ENCODE results near the gene CACNA2D4.

CACNA2D4 gene

DNA sequence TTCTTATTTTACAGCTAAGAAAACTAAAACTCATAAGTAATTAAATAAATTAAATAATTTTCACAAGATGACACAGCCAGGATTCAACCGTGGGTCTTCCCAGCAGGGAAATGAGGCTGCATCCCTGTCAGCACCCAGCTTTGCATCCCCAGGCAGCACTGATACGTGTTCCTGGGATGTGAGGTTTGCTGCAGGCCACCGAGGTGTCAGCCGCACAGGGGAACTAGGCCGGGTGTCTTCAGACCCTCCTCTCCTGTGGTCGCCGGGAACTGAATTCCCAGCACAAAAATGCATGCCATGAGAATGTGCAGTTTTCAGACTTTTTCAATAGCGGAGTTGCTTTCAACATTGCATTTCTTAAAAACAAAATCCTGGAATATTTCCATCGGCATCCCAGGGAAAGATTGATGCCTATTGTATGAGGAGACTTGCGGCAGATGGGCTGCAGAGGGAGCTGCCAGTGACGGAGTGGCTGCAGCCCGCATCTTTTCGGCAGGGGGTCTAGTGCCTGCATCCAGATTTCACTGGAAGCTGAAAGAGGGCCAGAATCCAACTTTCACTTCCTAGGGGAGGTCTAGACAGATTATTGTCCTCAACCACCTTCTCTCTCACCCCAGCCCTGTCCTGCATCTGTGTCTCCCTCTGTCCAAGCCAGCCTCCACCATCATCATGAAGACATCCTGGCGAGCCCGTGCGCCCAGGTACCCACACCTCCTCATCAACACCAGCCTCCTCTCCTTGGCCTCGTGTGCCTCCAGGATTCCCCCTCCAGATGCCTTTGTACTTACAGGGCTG lies 85.5 kb downstream of the CACNA2D4 start:
- TF ChIP-seq HDGF (IDR thresholded peaks at IDR 0.05; ENCODE audit: borderline replicate concordance) (no peak), L3MBTL2 (conservative IDR thresholded peaks at IDR 0.05) (no peak), ARNT (IDR thresholded peaks at IDR 0.05) (no peak), FOXA1 (IDR thresholded peaks at IDR 0.05) (no peak), SUZ12 (IDR thresholded peaks at IDR 0.05) (no peak), SP1 (IDR thresholded peaks at IDR 0.05) (no peak), TARDBP (IDR thresholded peaks at IDR 0.05) (no peak), FOXK2 (IDR thresholded peaks at IDR 0.05) (no peak), LEF1 (IDR thresholded peaks at IDR 0.05; ENCODE audit: borderline replicate concordance) (no peak), BHLHE40 (IDR thresholded peaks at IDR 0.05; ENCODE audit: borderline replicate concordance) (no peak), FOXM1 (IDR thresholded peaks at IDR 0.05; ENCODE audit: borderline replicate concordance) (no peak), CTBP1 (IDR thresholded peaks at IDR 0.05; ENCODE audit: borderline replicate concordance) (no peak), ZNF384 (IDR thresholded peaks at IDR 0.05) (no peak), ELF4 (IDR thresholded peaks at IDR 0.05) (no peak), NFRKB (IDR thresholded peaks at IDR 0.05) (no peak)
- TF ChIP-seq, protein P1, sequence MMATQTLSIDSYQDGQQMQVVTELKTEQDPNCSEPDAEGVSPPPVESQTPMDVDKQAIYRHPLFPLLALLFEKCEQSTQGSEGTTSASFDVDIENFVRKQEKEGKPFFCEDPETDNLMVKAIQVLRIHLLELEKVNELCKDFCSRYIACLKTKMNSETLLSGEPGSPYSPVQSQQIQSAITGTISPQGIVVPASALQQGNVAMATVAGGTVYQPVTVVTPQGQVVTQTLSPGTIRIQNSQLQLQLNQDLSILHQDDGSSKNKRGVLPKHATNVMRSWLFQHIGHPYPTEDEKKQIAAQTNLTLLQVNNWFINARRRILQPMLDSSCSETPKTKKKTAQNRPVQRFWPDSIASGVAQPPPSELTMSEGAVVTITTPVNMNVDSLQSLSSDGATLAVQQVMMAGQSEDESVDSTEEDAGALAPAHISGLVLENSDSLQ (IDR thresholded peaks at IDR 0.05) = no peak
- DNase-seq (ENCODE audit: extremely low spot score) = no peak
- ChIA-PET CTCF (no interaction called here), POLR2A (no interaction called here)

- no peak for TF ChIP-seq TARDBP (IDR thresholded peaks at IDR 0.05)
- TF ChIP-seq HDGF (IDR thresholded peaks at IDR 0.05; ENCODE audit: borderline replicate concordance) = no peak
- TF ChIP-seq, protein P1 (IDR thresholded peaks at IDR 0.05) = no peak; the same call in 1 of the 2 replicates
- TF ChIP-seq FOXM1 (IDR thresholded peaks at IDR 0.05; ENCODE audit: borderline replicate concordance) = no peak
- no peak for TF ChIP-seq ELF4 (IDR thresholded peaks at IDR 0.05)
- ChIA-PET POLR2A (no interaction called here), CTCF (interaction anchor here (0.6 kb wide), 1 partner anchor 1227 kb away, joined by 3 read pairs; no protein-coding TSS in a partner anchor)
- no peak for DNase-seq (ENCODE audit: extremely low spot score)
Measured at GRCh38 chr12:1830981-1831963, 87.2 kb downstream of the CACNA2D4 start.

DNA sequence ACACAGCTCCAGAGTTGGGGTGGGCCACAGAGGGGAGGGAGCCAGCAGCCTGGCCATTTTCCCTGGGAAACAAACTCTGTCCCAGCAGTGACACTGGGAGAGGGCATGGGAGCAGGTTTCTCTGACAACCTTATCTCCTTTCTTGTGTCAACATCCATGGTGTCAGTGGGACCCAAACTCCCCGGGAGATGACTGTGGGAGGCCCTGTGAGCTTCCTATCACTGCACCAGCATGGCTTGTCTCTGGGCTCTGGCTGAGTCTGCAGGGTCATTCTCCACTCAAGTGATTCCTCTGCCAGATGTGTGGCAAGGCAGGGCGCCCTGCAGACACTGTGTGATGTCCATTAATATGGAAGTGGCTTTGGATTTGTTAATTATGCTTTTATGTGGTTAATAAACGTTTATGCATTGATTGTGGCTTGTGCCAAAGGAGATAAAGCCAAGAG lies 88.0 kb downstream of the CACNA2D4 start:
- CTCF ChIA-PET = no interaction called here
- TF ChIP-seq ARNT (IDR thresholded peaks at IDR 0.05) (no peak), FOXK2 (IDR thresholded peaks at IDR 0.05) (no peak), SUZ12 (IDR thresholded peaks at IDR 0.05) (no peak), HDGF (IDR thresholded peaks at IDR 0.05; ENCODE audit: borderline replicate concordance) (no peak), FOXA1 (IDR thresholded peaks at IDR 0.05) (no peak), ZNF384 (IDR thresholded peaks at IDR 0.05) (no peak), CTBP1 (IDR thresholded peaks at IDR 0.05; ENCODE audit: borderline replicate concordance) (no peak), L3MBTL2 (conservative IDR thresholded peaks at IDR 0.05) (no peak), TARDBP (IDR thresholded peaks at IDR 0.05) (no peak)
- TF ChIP-seq, protein P1 (IDR thresholded peaks at IDR 0.05) = no peak
- DNase-seq (ENCODE audit: extremely low spot score) = no peak
- POLR2A ChIA-PET = no interaction called here

GRCh38 chr12:1829306-1829900 lies 89.0 kb downstream of the CACNA2D4 start:
- POLR2A ChIA-PET = no interaction called here
- TF ChIP-seq, protein P1 (IDR thresholded peaks at IDR 0.05) = no peak
- TF ChIP-seq BHLHE40 (IDR thresholded peaks at IDR 0.05; ENCODE audit: borderline replicate concordance) = no peak
- TF ChIP-seq CTBP1 (IDR thresholded peaks at IDR 0.05; ENCODE audit: borderline replicate concordance) = no peak
- TF ChIP-seq L3MBTL2 (conservative IDR thresholded peaks at IDR 0.05) = no peak
- no peak for TF ChIP-seq SP1 (IDR thresholded peaks at IDR 0.05)
- no peak for TF ChIP-seq TARDBP (IDR thresholded peaks at IDR 0.05)
- no peak for TF ChIP-seq SUZ12 (IDR thresholded peaks at IDR 0.05)
- TF ChIP-seq ELF4 (IDR thresholded peaks at IDR 0.05) = no peak
- TF ChIP-seq LEF1 (IDR thresholded peaks at IDR 0.05; ENCODE audit: borderline replicate concordance) = no peak
- no peak for TF ChIP-seq HDGF (IDR thresholded peaks at IDR 0.05; ENCODE audit: borderline replicate concordance)
- no peak for TF ChIP-seq FOXM1 (IDR thresholded peaks at IDR 0.05; ENCODE audit: borderline replicate concordance)
- TF ChIP-seq FOXA1 (IDR thresholded peaks at IDR 0.05) = no peak
- no peak for TF ChIP-seq ZNF384 (IDR thresholded peaks at IDR 0.05)
- TF ChIP-seq NFRKB (IDR thresholded peaks at IDR 0.05) = no peak
- TF ChIP-seq FOXK2 (IDR thresholded peaks at IDR 0.05) = no peak
- TF ChIP-seq ARNT (IDR thresholded peaks at IDR 0.05) = no peak
- CTCF ChIA-PET = no interaction called here
- DNase-seq (ENCODE audit: extremely low spot score) = no peak

Measured in HEK293T (cell line).